HTR-8/SVneo (cell line): Measurements from ENCODE around the gene CNTN2.

Experiments used
- DNase-seq: peaks from one replicate; pipeline ENCODE4 v3.0.0; 2011; ENCODE audit warnings: low spot score, mixed read lengths; ENCODE audit not compliant: insufficient read length
- FAIRE-seq: peaks from 2 replicates; lab custom pipeline; 2011; peaks lifted over from hg19 to GRCh38; lab: Jason Lieb, UNC

Gene CNTN2

DNA sequence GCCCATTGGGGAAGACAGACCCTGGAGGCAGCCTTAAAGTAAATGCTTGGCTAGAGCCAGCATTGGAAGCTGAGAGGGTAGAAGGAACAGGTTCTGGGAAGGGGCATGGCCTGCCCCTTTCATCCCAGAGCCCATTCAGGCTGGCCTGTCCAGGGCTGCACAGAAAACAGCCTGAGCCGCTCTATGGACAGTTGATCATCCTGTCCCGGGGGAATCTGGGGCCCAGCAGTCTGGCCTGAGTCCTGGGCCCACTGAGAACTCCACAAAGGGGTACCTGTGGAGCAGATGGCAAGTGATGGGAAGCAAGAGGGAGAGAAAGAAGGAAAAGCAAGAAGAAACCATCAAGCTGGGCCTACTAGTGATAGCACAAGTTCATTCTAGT is 28.0 kb downstream of the CNTN2 start:
- DNase-seq (no peak), FAIRE-seq (no peak)

DNA sequence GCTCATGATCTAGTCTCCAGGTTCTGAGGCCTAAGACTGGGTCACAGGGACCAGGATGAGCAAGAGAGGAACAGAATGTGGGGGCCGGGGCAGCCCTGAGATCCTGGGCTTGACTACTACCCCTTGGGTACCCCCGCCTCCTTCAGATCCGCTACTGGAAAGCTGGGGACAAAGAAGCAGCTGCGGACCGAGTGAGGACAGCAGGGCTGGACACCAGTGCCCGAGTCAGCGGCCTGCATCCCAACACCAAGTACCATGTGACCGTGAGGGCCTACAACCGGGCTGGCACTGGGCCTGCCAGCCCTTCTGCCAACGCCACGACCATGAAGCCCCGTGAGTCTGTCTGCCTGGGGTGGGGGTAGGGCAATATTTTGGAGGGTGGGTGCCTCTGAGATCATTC is 28.8 kb downstream of the CNTN2 start:
- no peak for FAIRE-seq

DNA sequence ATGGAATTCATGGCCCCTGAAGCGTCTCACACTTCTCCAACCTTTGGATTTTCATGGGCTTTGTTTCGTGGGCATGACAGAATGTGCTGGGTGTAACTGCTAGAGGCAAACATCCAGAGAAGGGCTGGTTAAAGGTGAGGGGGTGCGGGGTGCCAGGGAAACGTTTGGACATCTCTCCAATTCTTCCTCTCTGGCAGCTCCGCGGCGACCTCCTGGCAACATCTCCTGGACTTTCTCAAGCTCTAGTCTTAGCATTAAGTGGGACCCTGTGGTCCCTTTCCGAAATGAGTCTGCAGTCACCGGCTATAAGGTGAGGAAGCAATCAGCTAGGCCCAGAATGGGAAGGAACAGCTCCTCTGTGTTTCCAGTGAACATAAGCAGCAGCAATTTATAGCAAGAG is 29.3 kb downstream of the CNTN2 start:
- no peak for FAIRE-seq
- DNase-seq: no peak

More for the DNA sequence above, 28.8 kb downstream of the CNTN2 start:
- DNase-seq: no peak

DNA sequence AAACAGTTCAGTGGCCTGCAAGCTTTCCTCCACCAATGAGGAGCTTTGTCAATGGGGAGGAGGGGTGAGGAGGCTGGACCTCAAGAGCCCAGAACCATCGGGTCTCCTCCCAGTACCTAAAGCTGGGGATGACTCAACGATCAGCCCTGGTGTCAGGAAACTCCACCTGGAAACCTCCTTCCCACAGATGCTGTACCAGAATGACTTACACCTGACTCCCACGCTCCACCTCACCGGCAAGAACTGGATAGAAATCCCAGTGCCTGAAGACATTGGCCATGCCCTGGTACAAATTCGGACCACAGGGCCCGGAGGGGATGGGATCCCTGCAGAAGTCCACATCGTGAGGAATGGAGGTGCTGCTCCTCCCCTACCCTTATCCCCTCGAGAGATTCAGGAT is 29.9 kb downstream of the CNTN2 start:
- DNase-seq: no peak

DNA sequence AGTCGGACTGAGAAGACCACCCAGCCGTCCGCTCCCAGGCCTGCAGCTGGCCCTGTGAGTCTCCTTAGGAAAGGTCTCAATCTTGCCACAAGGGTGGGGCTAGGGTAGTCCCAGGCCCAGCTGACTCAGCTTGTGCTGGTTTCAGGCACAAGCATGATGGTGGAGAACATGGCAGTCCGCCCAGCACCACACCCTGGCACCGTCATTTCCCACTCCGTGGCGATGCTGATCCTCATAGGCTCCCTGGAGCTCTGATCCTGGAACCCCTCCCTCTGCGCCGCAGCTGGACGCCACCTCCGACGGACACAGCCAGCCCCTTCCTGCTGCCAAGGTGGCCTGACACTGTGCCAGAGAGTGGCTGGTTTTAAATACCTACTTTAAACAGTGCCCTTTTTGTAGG is 30.5 kb downstream of the CNTN2 start:
- no peak for DNase-seq

More for the DNA sequence above, 29.9 kb downstream of the CNTN2 start:
- no peak for FAIRE-seq

DNA sequence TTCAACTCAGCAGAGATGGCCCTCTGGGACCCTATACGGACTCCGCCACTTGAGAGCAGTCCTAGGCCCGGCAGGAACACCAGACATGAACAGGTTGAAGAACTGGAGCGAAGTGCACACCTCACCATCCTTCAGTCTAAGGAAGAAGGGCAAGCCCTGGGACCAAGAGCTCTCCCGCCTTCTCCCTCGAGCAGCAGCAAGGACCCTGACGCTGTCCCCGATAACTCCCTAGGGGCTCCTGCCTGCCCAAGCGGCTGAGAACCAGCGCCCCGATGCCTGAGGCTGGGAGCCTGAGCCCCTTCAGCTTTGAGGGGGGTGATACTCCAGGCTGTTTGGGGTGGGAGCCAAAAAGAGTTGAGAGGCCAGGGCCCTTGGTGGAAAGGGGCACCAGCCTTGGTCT is 31.1 kb downstream of the CNTN2 start:
- no peak for DNase-seq
- FAIRE-seq: no peak

More for the DNA sequence above, 30.5 kb downstream of the CNTN2 start:
- FAIRE-seq: no peak

DNA sequence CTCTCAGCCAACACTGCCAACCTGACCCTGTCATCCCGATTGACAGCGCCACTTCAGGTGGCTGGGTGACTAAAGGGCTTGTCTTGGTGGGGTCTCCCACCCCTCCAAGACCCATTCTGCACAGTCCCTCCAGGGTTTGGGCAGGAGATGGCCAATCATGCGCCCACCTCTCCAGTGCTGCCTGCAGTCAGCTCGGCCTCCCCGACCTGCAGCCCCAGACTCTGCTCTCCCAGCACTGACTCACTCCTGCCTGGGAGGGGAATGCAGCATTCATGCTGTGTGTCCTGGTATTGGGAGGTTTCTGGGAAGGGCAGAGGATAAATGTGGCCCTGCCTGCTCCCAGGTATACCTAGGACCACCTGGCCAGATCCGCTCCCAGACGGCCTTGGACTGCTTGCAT is 31.5 kb downstream of the CNTN2 start:
- FAIRE-seq: no peak
- no peak for DNase-seq

DNA sequence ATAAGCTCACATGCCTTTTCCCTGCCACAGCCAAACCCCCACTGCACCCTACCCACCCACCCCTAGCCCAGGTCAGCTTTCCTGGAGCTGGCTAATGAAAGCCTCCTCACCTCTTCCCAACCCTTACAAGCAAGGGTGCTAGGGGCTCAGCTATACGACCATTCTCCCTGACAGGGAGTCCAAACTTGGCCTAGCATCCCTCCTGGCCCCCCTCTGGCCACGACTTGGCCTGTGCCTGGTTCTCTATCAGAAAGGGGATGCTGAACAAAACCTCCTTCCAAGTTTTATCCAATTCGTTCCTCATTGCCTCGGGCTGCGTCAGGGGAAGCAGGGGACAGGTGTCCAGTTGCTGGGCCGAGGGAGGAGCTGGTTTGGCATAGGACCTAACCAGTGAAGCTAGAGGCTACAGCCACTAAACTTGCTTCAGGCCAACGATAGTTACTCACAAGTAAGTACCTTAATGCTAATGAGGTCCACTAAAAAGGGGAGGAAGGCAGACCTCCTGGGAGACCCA is 32.7 kb downstream of the CNTN2 start:
- no peak for DNase-seq

DNA sequence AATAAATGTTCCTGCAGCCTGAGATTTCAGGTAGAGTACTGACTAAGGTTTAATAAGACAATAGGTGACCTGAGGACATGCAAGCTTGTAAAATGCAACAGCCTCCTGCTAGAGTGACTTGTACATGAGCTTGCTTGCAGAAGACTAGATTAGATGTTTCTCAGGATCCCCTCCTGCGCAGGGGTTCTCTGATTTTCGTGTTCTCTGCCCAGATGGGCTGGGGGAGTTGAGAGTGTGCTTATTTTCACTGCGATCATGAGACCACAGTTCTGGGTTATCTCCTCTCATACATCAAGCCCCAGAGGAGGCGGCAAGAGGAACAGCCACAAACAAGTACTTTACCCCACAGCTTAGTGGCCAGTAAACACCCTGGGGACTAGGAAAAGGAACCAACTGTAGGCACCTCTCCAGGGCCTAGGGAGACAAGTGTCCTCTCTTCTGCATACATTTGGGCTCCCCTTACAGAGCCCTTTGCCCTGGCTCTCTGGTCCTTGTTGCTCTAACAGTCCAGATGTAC is 33.3 kb downstream of the CNTN2 start:
- no peak for DNase-seq
- FAIRE-seq: no peak

More for the DNA sequence above, 32.7 kb downstream of the CNTN2 start:
- FAIRE-seq: no peak

DNA sequence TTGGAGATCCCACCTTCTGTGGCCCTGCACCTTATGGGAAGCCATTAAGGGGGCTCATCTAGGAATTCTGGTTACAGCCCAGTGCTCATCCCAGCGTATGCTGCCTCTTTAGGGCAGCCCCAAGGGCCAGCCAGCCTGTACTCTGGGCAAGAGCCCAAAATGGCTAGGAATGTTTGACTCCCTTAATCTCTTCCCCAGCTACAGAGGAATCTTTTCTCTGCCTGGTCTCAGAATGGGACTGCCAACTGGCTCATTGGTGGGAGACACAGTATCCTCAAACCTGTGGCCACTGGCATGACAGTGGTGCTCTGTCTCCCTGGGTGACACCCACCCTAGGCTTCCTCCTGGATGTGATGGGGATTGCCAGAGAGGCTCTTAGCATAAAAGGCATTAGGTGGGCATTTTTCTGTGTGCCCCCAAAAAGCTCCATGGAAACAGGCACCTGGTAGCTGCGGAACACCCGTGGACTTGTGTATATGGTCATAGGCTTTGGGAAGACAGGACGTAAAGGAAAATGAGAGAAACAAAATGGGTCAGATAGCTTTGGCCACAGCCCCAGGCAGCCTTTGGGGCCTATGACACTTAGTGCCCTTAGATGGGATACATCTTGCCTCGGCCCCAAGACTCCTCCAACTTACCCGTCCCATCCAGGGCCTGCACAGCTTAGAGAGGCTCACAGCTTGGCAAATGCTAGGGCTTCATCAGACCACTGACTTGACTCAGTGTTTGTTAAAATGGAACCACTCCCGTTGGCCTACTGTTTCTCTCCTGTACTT is 34.3 kb downstream of the CNTN2 start:
- FAIRE-seq (no peak), DNase-seq (no peak)

DNA sequence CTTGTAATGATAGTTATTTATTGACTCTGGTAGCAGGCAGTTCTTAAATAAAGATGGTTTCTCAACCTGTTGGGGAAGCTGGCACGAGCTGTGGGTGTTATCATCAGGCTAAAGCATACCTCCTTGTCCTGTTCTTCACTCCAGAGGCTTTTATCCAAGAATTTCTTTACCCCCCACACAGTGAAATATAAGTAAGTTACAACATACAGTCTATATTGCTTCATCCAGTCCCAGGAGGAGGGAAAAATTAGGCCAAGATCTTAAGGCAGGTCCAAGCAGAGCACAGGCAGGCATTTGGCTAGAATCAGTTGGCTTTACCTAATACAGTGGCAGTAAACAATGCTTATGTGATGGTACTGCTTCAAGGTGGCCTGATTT is 34.9 kb downstream of the CNTN2 start:
- no peak for DNase-seq

DNA sequence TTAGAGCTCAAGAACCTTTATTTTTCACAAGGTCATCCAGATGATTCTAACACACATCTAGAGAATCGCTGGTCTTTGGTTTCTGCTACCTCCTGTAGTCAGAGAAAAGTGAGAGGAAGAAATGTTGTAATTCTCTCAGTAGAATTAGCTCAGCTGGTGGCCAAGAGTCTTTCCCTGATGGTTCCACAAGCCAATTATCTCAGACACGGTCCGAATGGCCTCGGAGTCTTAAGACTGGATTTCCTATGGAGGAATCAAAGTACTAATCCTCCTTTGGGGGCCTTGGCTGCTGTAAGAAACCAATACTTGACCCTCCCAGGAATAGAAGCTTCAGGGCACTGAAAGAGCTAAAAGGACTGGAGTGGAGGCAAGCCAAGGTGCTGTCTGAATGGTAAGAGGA is 39.4 kb downstream of the CNTN2 start:
- DNase-seq (no peak), FAIRE-seq (no peak)

More for the DNA sequence above, 34.9 kb downstream of the CNTN2 start:
- FAIRE-seq: no peak

DNA sequence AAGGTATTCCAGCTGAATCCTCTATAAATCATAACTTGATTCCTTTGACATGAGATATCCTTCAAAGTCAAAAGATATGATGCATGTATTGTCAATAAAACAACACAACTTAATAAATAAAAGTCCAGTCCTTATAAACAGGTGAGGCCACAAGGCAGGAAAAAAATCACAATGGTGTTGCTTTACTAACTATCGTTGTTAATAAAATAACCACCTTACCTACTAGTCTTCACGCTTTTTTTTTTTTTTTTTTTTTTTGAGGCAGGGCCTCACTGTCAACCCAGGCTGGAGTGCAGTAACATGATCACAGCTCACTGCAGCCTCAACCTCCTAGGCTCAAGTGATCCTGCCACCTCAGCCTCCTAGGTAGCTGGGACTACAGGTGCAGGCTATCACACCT is 41.3 kb downstream of the CNTN2 start, which contains the start of gene TMEM81:
TMEM81 (minus strand) TSS at position 101 of the 400 bp plus-strand sequence. CDS start 140 bp downstream, outside the sequence.
- FAIRE-seq (no peak), DNase-seq (no peak)

DNA sequence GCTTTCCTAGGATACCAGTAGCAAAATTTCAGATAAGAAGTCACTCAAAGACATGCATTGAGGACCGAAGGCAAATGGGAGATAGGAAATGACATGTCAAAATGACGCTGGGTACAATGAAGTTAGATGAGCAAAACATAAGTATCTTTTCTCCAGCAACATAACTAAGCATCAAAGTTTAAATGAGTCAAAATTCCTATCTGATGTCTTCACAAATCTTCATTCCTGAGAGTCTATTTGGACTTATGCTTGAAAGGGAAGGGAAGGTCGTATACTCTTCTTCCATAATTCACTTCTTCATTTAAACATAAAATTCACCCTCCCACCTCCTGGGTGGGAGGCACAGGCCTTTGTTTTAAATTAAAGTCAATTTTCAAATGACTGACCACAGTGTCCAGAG is 45.3 kb downstream of the CNTN2 start:
- no peak for DNase-seq
- no peak for FAIRE-seq

DNA sequence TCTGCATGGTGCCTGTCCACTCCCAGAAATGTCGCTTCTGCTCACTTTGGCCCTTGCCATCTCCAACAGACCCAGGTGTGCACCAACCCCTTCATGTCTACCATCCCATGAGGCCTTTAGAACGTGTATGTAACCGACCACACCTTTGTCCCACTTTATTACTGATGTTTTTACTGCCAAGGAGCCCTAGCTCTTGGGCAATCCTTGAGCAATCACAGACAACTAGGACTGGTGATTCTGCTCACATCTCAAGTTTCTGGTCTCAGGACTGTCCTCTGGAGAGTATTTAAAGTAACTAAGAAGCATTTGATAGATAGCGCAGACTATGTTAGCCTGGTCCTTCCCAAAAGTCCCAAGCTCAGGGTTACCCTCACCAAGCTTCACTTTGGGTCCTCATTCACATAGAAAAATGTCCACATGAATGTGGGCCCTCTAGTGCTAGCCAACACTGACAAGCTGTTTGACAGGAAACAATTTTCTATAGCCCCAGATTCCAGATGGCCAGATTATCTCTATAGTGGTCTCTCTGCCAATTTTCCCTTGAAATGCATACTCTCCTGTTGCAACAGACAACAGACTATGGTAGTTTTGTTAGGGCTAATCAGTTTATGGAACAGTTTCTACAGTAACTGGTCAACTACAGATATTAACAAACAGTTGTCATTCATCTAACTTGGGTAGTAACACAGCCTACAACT is 48.2 kb downstream of the CNTN2 start:
- no peak for FAIRE-seq
- no peak for DNase-seq

DNA sequence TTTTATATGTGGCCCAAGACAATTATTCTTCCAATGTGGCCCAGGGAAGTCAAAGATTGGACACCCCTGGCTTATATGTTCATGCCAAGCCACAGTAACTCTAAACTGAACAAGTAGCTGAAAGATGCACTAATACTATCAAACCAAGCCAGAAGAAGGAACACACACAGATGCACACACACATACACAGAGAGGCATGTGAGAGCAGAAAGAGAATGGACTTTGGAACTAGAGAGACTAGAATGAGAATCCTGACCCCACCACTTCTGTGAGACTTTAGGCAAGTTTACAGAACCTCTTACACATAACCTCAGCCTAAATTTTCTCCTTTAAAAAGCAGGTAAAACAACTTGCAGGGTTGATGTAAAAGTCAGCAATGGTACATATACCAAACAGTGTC is 52.4 kb downstream of the CNTN2 start:
- DNase-seq (no peak), FAIRE-seq (no peak)

DNA sequence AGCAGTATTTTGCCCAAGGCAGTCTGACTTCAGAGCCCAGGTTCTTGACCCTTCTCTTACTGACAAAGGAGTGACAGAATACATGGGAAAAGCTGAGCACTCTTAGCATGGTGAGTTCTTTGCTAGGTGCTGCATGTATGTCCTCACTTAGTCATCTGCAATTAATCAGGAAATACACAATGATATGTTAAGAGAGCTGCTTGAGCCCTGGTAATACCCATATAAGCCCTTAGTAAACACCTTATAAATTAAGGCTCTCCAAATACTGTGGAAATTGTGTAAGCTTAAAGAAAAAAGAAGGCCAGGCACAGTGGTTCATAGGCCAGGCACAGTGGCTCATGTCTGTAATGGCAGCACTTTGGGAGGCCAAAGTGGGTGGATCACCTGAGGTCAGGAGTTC is 55.2 kb downstream of the CNTN2 start:
- DNase-seq (no peak), FAIRE-seq (no peak)

DNA sequence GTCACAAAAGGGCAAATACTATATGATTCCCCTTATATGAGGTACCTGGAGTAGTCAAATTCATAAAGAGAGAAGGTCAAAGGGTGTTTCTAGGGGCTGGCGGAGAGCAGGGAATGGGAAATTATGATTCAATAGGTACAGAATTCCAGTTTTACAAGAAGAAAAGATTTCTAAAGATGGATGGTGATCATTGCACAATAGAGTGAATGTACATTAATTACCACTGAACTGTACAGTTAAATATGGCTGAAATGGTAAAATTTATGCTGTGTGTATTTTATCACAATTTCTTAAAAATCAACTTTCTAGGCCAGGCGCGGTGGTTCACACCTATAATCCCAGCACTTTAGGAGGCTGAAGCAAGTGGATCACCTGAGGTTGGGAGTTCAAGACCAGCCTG is 59.4 kb downstream of the CNTN2 start:
- FAIRE-seq (no peak), DNase-seq (no peak)

DNA sequence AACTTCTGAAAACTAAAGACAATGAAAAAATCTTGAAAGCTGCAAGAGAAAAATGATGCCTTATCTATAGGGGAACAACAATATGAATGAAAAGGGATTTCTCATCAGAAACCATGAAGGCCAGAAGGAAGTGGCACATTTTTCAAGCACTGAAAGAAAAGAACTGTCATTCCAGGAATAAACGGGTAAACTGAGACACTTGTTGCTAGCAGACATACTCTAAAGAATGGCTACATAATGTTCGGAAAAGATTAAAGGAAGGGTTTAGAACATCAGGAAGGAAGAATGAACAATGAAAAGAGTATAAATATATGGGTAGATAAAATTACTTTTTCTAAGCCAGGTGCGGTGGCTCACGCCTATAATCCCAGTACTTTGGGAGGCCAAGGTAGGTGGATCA is 64.3 kb downstream of the CNTN2 start:
- DNase-seq (no peak), FAIRE-seq (no peak)

DNA sequence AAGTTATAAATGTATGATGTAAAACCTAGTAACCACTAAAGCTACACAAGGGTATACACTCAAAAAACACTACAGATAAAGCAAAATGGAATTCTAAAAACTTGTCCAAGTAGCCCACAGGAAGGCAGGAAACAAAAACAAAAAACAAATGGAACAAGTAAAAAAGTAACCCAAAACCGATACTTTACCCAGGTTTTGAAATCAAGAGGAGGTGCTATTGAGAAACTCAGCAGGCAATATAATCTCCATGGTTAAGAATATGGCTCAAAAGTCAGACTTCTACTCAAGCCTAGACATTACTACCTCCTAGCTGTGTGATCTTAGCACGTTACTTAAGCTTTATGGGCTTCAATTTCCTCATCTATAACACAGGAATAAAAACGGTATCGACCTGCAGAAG is 65.5 kb downstream of the CNTN2 start:
- no peak for DNase-seq
- no peak for FAIRE-seq

DNA sequence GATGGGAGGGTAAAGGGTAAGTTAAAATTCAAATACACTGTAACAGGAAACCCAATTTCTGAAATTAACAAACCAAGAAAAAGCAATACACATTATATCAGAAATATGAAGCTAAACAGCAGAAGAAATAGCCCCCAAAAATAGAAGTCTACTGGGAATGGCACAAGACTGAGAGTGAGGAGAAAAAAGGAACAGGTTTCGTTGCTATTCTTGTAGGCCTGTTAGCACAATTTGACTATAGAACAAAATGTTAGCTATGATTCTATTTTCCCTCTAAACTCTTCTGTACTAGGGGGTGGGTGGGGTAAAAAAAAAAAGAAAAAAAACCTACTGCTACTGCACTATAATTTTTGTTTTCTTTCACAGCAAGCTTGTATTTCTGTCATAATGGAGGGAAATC is 66.3 kb downstream of the CNTN2 start:
- no peak for FAIRE-seq
- no peak for DNase-seq
